Mesothelial cell of epicardium (in vitro differentiated cells): ENCODE measurements around the gene RNPEPL1. TPM values are rescaled to one million over a fixed set of nuclear protein-coding genes. Genes with fewer than 3 reads are reported as not detected.

ENCODE experiments used
- DNase-seq, 2 experiments: peaks; one replicate each; pipeline ENCODE4 v3.0.0; 2021; ENCODE audit warnings: low spot score in 2 of 2; ENCODE audit not compliant: unreplicated experiment in 2 of 2
- H3K27ac Mint-ChIP-seq: 2 replicates; pipeline ENCODE4 v1.8.0; 2021; ENCODE audit warnings: mixed read lengths
- H3K27me3 Mint-ChIP-seq: 2 replicates; pipeline ENCODE4 v1.8.0; 2021; ENCODE audit warnings: low read depth, mixed read lengths
- H3K36me3 Mint-ChIP-seq: 2 replicates; pipeline ENCODE4 v1.8.0; 2021; ENCODE audit warnings: mixed read lengths
- H3K4me1 Mint-ChIP-seq: 2 replicates; pipeline ENCODE4 v1.8.0; 2021; ENCODE audit warnings: mixed read lengths
- H3K4me3 Mint-ChIP-seq: 2 replicates; pipeline ENCODE4 v1.8.0; 2021; ENCODE audit warnings: mild to moderate bottlenecking, moderate library complexity, mixed read lengths
- H3K9me3 Mint-ChIP-seq: 2 replicates; pipeline ENCODE4 v1.8.0; 2021; ENCODE audit warnings: mixed read lengths
- total RNA-seq: library from RNA; stranded (reverse); gene quantifications from 3 replicates; pipeline ENCODE4 v1.2.1, GENCODE V29; 2021
- TF ChIP-seq, protein P1 (sequence below): fragments of 200-600 bp; sonication (generic); IDR thresholded peaks from one replicate; pipeline ENCODE4 v1.5.0; 2021; ENCODE audit warnings: antibody characterized with exemption; ENCODE audit not compliant: unreplicated experiment

RNPEPL1 gene
- total RNA-seq, 1 donor from 2014 or later, result 28.3 TPM

GRCh38 chr2:240565333-240566202 is 2.7 kb upstream of the RNPEPL1 start:
- Mint-ChIP-seq H3K9me3 (no peaks in the 10 kb centered on the region), H3K27me3 (no peaks in the 10 kb centered on the region), H3K4me3 (peak overlapping the region; percentile 30), H3K36me3 (peaks cover 3% of the 10 kb centered on the region), H3K4me1 (peaks cover 37% of the 10 kb centered on the region), H3K27ac (peak overlapping the region; percentile 59)
- DNase-seq, result peak; percentile 27 to 50
- TF ChIP-seq, protein P1, sequence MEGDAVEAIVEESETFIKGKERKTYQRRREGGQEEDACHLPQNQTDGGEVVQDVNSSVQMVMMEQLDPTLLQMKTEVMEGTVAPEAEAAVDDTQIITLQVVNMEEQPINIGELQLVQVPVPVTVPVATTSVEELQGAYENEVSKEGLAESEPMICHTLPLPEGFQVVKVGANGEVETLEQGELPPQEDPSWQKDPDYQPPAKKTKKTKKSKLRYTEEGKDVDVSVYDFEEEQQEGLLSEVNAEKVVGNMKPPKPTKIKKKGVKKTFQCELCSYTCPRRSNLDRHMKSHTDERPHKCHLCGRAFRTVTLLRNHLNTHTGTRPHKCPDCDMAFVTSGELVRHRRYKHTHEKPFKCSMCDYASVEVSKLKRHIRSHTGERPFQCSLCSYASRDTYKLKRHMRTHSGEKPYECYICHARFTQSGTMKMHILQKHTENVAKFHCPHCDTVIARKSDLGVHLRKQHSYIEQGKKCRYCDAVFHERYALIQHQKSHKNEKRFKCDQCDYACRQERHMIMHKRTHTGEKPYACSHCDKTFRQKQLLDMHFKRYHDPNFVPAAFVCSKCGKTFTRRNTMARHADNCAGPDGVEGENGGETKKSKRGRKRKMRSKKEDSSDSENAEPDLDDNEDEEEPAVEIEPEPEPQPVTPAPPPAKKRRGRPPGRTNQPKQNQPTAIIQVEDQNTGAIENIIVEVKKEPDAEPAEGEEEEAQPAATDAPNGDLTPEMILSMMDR, result no peak

GRCh38 chr2:240566203-240567136 is 1.8 kb upstream of the RNPEPL1 start:
- DNase-seq, result peak; percentile 77 to 83
- H3K4me3 Mint-ChIP-seq, result peak overlapping the region; percentile 76
- H3K27ac Mint-ChIP-seq, result peak overlapping the region; percentile 59
- H3K9me3 Mint-ChIP-seq, result no peaks in the 10 kb centered on the region
- TF ChIP-seq, protein P1, result peak; percentile 95
- peaks cover 34% of the 10 kb centered on the region for H3K4me1 Mint-ChIP-seq
- peaks cover 3% of the 10 kb centered on the region for H3K36me3 Mint-ChIP-seq
- H3K27me3 Mint-ChIP-seq, result no peaks in the 10 kb centered on the region

GRCh38 chr2:240567137-240567871 is 980 bp upstream of the RNPEPL1 start:
- Mint-ChIP-seq H3K9me3 (no peaks in the 10 kb centered on the region), H3K27ac (peak overlapping the region; percentile 84)

DNA sequence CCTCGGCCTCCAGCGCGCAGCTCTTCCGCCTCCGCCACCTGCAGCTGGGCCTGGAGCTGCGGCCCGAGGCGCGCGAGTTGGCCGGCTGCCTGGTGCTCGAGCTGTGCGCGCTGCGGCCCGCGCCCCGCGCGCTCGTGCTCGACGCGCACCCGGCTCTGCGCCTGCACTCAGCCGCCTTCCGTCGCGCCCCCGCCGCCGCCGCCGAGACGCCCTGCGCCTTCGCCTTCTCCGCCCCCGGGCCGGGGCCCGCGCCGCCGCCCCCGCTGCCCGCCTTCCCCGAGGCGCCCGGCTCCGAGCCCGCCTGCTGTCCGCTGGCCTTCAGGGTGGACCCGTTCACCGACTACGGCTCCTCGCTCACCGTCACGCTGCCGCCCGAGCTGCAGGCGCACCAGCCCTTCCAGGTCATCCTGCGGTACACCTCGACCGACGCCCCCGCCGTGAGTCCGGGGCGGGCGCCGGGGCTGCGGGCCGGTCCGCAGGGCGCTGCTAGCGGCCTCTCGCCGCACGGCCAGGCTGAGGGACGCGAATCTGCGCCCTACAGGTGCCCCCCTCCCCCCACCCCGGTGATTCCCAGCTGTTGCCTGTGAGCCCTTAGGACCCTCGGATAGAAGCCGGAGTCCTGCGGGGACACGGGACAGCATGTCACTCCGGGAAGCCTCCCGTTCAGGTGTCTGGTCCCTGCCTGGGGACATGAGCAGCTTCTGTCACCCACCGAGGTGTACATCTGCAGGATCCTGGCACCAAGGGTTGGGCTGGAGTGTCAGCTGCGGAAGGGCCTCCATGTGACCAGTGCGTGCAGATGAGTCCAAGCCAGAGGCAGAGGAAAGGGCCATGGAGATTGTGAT is 616 bp downstream of the RNPEPL1 start:
- Mint-ChIP-seq H3K9me3 (no peaks in the 10 kb centered on the region), H3K36me3 (no peaks in the 10 kb centered on the region), H3K27me3 (no peaks in the 10 kb centered on the region), H3K27ac (peak overlapping the region; percentile 59), H3K4me1 (peaks cover 28% of the 10 kb centered on the region), H3K4me3 (peak overlapping the region; percentile 71)
- TF ChIP-seq, protein P1, result no peak
- DNase-seq, result peak; percentile 47 to 71

More at GRCh38 chr2:240567137-240567871, 980 bp upstream of the RNPEPL1 start:
- Mint-ChIP-seq H3K27me3 (no peaks in the 10 kb centered on the region), H3K4me3 (peak overlapping the region; percentile 76), H3K4me1 (peaks cover 28% of the 10 kb centered on the region), H3K36me3 (peaks cover 3% of the 10 kb centered on the region)
- DNase-seq, result peak; percentile 14 to 38
- TF ChIP-seq, protein P1, result no peak
